Esophagus squamous epithelium (tissue), 4 donors: ENCODE measurements around the gene MORN5.

ENCODE experiments used
- CTCF ChIP-seq, 6 experiments: fragments of 450-650 bp in 4 of 6; fragments of 200-600 bp in 2 of 6; sonication (generic) in 2 of 6; IDR thresholded peaks; one replicate each; pipeline ENCODE4 v1.5.1; 2016 to 2019; ENCODE audit warnings: antibody characterized with exemption in 6 of 6, mild to moderate bottlenecking in 4 of 6, moderate library complexity in 4 of 6
- POLR2A ChIP-seq, 4 donors: fragments of 450-650 bp; IDR thresholded peaks; one replicate each; pipeline ENCODE4 v1.6.1; 2017; ENCODE audit warnings: antibody characterized with exemption in 4 of 4, mild to moderate bottlenecking in 4 of 4, moderate library complexity in 3 of 4

- no peak for TF ChIP-seq CTCF (IDR thresholded peaks at IDR 0.05)
- no peak for TF ChIP-seq POLR2A (IDR thresholded peaks at IDR 0.05)
Observed at GRCh38 chr9:122214507-122214906, 54.8 kb downstream of the MORN5 start.
